Measurements from ENCODE around the gene CEP112.
"Not testable (repeated sequence)": the region's sequence is repeated elsewhere in the genome, so short reads cannot be mapped to it uniquely, and the experiment has no call there.

The CEP112 gene

GRCh38 chr17:65694601-65695000, 497.3 kb downstream of the CEP112 start:
- TF ChIP-seq, protein P1, sequence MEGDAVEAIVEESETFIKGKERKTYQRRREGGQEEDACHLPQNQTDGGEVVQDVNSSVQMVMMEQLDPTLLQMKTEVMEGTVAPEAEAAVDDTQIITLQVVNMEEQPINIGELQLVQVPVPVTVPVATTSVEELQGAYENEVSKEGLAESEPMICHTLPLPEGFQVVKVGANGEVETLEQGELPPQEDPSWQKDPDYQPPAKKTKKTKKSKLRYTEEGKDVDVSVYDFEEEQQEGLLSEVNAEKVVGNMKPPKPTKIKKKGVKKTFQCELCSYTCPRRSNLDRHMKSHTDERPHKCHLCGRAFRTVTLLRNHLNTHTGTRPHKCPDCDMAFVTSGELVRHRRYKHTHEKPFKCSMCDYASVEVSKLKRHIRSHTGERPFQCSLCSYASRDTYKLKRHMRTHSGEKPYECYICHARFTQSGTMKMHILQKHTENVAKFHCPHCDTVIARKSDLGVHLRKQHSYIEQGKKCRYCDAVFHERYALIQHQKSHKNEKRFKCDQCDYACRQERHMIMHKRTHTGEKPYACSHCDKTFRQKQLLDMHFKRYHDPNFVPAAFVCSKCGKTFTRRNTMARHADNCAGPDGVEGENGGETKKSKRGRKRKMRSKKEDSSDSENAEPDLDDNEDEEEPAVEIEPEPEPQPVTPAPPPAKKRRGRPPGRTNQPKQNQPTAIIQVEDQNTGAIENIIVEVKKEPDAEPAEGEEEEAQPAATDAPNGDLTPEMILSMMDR (IDR thresholded peaks at IDR 0.05; ENCODE audit: low read depth, low read length, missing control alignments): no peak
- DNase-seq (ENCODE audit: extremely low read depth, low read depth): no peak
- no peak overlapping the region for H3K4me3 ChIP-seq (replicated peaks; ENCODE audit: low read depth, low read length)

DNA sequence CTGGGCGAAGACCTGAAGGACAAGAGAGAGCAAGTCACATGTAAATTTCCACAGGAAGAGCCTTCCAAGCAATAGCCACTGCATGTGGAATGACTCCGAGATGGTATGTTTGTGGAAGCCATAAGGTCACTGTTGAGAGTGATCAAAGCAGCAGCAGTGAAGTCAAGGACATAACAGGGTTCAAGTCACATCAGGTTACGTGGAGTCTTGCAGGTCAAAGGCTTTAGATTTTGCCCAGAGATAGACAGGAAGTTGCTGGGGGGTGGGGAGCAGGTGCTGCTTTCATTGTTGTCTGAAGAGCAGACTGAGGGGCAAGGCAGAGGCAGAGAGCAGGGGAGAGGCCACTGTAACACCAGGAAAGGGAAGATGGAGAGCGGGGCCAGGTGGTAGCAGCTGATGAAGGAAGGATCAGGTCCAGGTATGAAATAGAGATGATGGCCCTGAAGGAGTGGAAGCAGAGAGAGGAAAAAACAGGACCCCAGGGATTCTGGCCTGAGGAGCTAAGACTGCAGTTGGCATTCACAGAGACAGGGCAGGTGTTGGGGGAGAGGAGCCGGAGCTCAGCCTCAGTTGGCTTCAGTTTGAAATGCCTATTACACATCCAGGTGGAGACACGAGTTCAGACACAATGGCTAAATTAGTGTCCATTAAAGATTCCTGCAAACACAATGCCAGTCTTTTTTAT, 501.2 kb downstream of the CEP112 start:
- DNase-seq (ENCODE audit: extremely low read depth, low read depth): no peak
- TF ChIP-seq, protein P1 (IDR thresholded peaks at IDR 0.05; ENCODE audit: low read depth, low read length, missing control alignments): no peak
- no peak overlapping the region for H3K4me3 ChIP-seq (replicated peaks; ENCODE audit: low read depth, low read length)

DNA sequence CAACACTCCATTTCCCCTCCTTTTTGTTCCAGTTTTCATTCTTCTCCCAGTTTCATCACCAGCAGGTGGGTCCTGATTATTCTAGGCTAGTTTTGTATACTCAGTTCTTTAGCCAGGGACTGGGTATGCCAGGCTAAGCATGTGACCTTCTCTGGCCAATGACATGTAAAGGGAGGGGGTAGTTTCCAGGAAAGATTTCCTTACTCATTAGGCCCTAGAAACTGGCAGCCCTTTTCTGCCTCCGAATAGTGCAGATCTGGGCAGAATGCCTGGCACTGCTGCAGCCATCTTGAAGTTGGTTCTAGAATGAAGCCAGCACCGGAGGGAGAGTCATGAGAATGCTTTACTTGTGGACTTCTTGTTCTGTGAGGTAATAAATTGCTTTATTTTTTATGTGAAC, 503.6 kb downstream of the CEP112 start:
- TF ChIP-seq, protein P1 (IDR thresholded peaks at IDR 0.05; ENCODE audit: low read depth, low read length, missing control alignments): no peak
- no peak overlapping the region for H3K4me3 ChIP-seq (replicated peaks; ENCODE audit: low read depth, low read length)
- no peak for DNase-seq (ENCODE audit: extremely low read depth, low read depth)

GRCh38 chr17:65685110-65685509, 506.8 kb downstream of the CEP112 start:
- no peak for DNase-seq (ENCODE audit: extremely low read depth, low read depth)
- TF ChIP-seq, protein P1 (IDR thresholded peaks at IDR 0.05; ENCODE audit: low read depth, low read length, missing control alignments): no peak
- no peak overlapping the region for H3K4me3 ChIP-seq (replicated peaks; ENCODE audit: low read depth, low read length)

- DNase-seq (ENCODE audit: extremely low read depth, low read depth): no peak
- TF ChIP-seq, protein P1 (IDR thresholded peaks at IDR 0.05; ENCODE audit: low read depth, low read length, missing control alignments): no peak
Observed at GRCh38 chr17:65684631-65685030, 507.3 kb downstream of the CEP112 start.

GRCh38 chr17:65683428-65683827, 508.5 kb downstream of the CEP112 start:
- H3K4me3 ChIP-seq (replicated peaks; ENCODE audit: low read depth, low read length): no peak overlapping the region
- TF ChIP-seq, protein P1 (IDR thresholded peaks at IDR 0.05; ENCODE audit: low read depth, low read length, missing control alignments): no peak
- no peak for DNase-seq (ENCODE audit: extremely low read depth, low read depth)

More at GRCh38 chr17:65684631-65685030, 507.3 kb downstream of the CEP112 start:
- H3K4me3 ChIP-seq (replicated peaks; ENCODE audit: low read depth, low read length): no peak overlapping the region

DNA sequence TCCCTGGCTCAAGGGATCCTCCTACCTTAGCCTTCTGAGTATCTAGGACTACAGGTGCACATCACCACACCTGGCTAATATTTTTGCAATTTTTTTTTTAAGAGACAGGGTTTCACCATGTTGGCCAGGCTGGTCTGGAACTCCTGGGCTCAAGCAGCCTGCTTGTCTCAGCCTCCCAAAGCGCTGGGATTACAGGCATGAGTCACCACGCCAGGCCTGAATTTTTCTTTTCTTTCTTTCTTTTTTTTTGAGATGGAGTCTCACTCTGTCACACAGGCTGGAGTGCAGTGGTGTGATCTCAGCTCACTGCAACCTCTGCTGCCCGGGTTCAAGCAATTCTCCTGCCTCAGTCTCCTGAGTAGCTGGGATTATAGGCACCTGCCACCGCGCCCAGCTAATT, 510.2 kb downstream of the CEP112 start:
- not testable (repeated sequence) for H3K4me3 ChIP-seq (replicated peaks; ENCODE audit: low read depth, low read length); DNase-seq (ENCODE audit: extremely low read depth, low read depth)
